ENCODE measurements around the gene SPTBN2. TPM values are rescaled to one million over a fixed set of nuclear protein-coding genes. Genes with fewer than 3 reads are reported as not detected.

The SPTBN2 gene
- polyA plus RNA-seq, 4 donors, result 56.0 to 67.5 (median 64.7) TPM

GRCh38 chr11:66705587-66706335 lies 23.3 kb downstream of the SPTBN2 start:
- no peak for DNase-seq (ENCODE audit: low read depth in 4 of 4, low spot score in 2 of 4)

GRCh38 chr11:66704659-66705360 lies 24.2 kb downstream of the SPTBN2 start:
- no peak for DNase-seq (ENCODE audit: low read depth in 4 of 4, low spot score in 2 of 4)

DNA sequence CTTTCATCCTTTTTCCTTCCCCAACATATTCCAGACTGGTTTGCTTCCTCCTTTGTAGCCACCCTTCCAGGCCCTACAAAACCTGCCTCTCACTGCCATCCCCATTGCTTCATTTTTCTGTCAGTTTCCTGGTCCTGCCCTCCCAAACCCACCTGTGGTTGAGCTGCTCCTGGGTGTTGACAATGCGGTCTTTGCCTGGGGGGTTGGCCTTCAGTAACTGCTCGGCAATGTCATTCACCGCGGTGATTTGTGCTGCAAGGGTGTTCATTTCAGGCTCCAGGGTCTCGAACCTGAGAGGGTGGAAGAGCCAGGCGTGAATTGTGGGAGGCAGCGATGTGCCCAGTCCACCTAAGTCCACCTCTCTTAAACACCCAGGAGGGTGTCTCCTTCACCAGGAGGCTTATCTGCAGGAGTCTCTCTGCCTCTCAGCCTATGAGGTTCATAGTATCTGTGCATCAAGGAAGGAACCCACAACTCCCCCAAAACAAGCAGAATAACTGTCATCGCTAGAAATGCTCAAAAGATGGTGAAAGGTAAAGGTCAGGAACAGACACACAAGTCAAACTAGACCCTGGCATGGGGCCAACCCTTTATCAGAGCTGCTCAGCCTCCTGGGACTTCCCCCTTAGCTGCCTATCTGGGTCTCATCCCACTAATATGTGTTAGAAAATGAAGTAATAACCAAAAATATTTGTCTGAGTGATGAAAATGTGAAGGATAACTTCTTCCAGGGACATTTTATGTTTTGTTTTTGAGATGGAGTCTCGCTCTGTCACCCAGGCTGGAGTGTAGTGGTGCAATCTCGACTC lies 27.4 kb downstream of the SPTBN2 start:
- no peak for DNase-seq (ENCODE audit: low read depth in 4 of 4, low spot score in 2 of 4)

DNA sequence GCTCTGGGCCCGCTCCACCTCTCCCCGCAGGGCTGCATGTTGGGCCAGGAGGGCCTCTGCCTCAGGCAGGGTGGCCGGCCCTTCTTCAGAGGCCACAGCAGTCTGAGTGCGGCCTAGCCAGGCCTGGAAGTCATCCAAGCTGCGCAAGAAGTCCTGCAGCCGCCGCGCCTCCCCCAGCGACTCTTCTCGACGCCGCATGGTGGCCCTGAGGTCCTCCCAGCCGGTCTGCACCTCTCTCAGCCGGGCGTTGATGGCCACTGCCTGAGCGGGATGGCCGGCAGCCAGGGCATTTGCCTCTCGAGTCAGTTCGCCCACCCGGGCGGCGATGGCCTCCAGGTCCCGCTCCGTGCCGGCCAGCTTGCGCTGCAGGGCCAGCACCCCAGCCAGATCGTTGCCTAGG lies 28.3 kb downstream of the SPTBN2 start:
- DNase-seq (ENCODE audit: low read depth in 4 of 4, low spot score in 2 of 4), result no peak

DNA sequence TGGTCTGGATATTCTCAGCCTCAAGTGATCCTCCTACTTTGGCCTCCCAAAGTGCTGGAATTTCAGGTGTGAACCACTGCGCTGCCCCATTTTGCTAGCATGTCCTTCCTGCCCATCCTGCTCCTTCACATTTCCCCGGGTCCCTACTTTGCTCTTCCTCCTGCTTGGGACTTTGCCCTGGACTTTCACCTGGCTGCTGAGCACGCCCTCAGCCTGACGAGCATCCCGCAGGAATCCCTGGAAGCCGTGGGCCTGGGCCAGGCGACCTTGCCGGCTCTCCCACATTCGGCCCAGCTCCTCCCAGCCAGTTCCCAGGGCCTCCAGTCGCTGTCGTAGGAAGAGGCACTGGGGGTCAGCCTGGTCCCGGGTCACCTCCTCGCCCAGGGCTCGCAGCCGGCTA lies 28.7 kb downstream of the SPTBN2 start:
- DNase-seq (ENCODE audit: low read depth in 4 of 4, low spot score in 2 of 4), result no peak

- DNase-seq (ENCODE audit: low read depth in 4 of 4, low spot score in 2 of 4), result no peak
Observed at GRCh38 chr11:66698491-66698890, 30.5 kb downstream of the SPTBN2 start.

DNA sequence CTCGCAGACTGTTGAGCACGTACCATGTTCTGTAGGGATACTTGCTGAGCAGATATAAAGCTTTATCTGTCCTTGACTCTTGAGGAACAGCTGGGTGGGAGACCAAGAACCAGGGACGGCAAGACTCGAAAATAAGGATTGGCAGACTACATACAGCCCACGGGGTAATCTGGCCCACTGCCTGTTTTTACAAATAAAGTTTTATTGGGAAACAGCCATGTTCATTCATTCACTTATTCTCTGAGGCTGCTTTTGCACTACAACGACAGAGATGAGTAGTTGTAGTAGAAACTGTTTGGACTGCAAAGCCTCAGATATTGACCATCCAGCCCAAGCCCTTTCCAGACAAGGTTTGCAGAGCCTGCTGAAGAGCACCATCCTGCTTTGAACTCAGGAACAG lies 31.0 kb downstream of the SPTBN2 start:
- DNase-seq (ENCODE audit: low read depth in 4 of 4, low spot score in 2 of 4), result no peak

- DNase-seq (ENCODE audit: low read depth in 4 of 4, low spot score in 2 of 4), result no peak
Observed at GRCh38 chr11:66696146-66696545, 32.9 kb downstream of the SPTBN2 start.

GRCh38 chr11:66694732-66695207 lies 34.2 kb downstream of the SPTBN2 start:
- DNase-seq (ENCODE audit: low read depth in 4 of 4, low spot score in 2 of 4), result peak; percentile 60 to 84 (median 64)

GRCh38 chr11:66694056-66694410 lies 35.0 kb downstream of the SPTBN2 start:
- DNase-seq (ENCODE audit: low read depth in 4 of 4, low spot score in 2 of 4), result no peak

- DNase-seq (ENCODE audit: low read depth in 4 of 4, low spot score in 2 of 4), result no peak
Observed at GRCh38 chr11:66693356-66694055, 35.5 kb downstream of the SPTBN2 start.

- DNase-seq (ENCODE audit: low read depth in 4 of 4, low spot score in 2 of 4), result no peak
Observed at GRCh38 chr11:66692871-66693331, 36.1 kb downstream of the SPTBN2 start.

GRCh38 chr11:66692446-66692845 lies 36.6 kb downstream of the SPTBN2 start:
- DNase-seq (ENCODE audit: low read depth in 4 of 4, low spot score in 2 of 4), result no peak

DNA sequence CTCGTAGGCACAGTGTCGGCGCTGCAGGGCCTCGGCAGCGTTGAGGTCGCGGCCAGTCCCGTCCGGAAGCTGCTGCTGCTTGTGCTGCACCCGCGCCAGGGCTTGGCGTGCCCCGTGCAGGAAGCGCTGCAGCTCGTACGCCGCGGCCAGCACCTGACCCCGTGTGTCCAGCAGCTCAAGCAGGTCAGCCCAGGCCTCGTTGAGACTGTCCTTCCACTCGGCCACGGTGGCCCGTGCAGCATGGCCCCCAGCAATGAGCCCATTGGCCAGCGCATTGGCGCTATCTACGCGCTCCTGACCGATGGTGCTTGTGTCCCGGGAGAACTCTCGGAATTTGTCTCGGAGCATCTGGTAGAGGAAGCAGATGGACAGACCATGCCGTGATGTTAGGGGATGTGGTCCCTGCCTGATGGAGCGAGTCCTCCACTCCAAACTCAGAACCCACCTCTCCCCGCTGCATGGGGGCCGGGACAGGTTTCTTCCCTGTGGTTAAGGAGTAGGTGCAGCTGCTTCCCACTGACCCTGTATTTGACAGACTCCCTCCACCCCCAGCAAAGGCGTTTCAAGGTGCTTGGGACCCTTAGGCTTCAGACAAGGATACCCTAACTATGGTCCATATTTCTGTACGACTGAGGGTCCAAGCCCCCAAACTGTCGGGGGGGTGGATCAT lies 37.6 kb downstream of the SPTBN2 start:
- DNase-seq (ENCODE audit: low read depth in 4 of 4, low spot score in 2 of 4), result no peak

- no peak for DNase-seq (ENCODE audit: low read depth in 4 of 4, low spot score in 2 of 4)
Observed at GRCh38 chr11:66689661-66690590, 39.1 kb downstream of the SPTBN2 start.

GRCh38 chr11:66688561-66689534 lies 40.2 kb downstream of the SPTBN2 start:
- DNase-seq (ENCODE audit: low read depth in 4 of 4, low spot score in 2 of 4), result no peak

DNA sequence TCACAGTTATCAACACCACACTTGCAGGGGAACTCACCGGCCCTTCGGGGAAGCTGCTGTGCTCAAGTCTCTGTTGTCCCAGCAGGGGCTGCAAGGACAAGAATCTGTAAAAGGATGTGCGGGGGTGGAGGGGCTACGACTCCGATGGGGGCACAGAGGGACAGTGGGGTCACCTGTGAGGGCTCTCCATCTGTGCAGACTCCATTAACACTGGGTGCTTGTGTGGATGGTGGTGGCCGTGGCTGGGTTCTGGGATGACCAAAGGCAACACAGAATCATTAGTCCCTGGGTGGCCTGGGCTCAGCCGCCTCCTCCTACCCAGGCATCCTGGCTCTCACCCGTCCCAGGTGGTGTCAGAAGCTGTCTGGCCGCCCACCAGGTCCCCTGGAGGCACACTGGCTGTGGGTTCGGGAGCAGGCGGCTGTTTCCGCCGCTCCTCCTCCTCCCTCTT lies 41.2 kb downstream of the SPTBN2 start:
- no peak for DNase-seq (ENCODE audit: low read depth in 4 of 4, low spot score in 2 of 4)

Data from left renal cortex interstitium (tissue), 4 donors.